NCI-H2171 treated with DMSO at 0.1 percent for 48 hours (cell line): Measurements from ENCODE around the gene MID1.
A peak's percentile ranks its signal among the peaks of the same experiment; 100 is the strongest.
"Not testable (repeated sequence)": the region's sequence is repeated elsewhere in the genome, so short reads cannot be mapped to it uniquely, and the experiment has no call there.

ENCODE experiments used
- DNase-seq: peaks from one replicate; lab custom pipeline; 2025; lab: John Stamatoyannopoulos, UW

MID1 gene

DNA sequence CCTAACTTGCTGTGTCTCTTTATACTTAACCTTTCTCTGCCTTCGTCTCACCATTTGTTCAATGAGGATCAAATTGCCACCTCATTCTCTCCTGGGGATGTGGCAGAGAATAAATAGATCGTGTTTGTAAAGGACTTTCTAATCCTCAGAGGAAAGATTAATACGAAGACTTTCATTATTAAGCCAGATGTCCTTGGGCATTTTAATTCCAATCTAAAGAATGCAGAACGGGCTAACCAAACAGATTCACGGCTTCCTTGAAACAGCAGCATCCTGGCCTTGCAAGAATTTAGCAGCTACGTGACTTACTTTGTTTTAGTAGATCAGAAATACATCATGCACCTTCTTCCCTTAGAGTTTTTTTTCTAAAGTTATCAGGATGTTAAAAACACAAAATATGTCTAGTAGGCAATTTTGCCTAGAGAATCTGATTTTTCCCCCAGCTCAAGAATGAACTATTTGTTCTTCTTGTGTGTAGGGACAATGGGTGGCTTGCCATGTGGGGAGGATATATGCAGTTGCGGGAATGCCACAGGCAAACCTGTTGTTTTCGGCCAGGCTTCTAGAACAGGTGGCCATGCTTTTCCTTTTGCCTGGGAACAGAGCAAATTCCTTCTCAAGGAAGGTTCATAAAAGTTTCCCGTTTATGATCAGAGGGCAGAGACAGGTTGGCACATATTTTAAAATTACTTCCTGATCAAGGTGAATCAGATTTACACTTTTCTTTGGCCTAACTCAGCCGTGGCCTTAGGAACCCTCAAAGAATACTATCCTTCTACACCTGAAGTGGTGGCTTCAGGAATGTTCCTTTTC, 3.0 kb downstream of the MID1 start:
- peak; percentile 59 for DNase-seq

DNA sequence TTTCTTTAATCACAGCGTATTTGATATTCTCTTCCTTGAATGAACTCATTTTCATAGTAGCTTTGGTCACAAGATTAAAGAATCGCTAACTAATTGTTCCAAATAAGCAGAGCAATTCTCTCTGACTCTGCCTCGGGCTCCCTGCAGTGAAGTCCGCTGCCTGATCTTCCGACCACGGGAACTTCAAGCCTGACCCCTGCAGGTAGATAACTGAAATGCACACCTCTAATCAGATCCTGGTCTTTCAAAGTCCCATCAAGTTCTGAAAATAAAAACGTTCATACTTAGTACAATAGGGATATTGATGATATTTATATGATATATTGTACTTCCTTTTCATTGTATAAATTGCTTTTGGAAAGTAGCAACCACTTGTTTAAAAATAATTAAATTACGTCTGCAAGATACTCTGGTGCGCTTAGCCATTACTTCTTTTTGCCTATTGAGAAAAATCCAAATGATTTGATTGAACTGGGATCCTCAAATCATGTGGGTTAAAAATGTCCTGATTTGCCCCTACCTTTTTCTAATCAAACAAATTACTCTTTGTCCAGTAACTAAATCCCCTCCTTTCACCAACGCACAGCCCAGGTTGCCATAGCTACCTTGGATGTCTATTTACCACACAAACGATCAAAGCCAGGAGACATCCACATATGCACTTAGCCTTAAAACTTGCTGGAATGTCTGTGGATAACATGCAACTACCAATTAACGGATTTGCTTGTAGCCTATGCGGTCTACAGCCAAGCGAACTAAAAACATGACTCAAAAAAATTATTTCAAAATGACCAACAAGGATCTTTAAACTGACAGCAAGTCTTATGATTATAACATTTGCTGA, 4.2 kb downstream of the MID1 start:
- DNase-seq, result peak; percentile 30

- DNase-seq, result no peak
Measured at GRCh38 chrX:10612215-10612614, 8.2 kb downstream of the MID1 start.

DNA sequence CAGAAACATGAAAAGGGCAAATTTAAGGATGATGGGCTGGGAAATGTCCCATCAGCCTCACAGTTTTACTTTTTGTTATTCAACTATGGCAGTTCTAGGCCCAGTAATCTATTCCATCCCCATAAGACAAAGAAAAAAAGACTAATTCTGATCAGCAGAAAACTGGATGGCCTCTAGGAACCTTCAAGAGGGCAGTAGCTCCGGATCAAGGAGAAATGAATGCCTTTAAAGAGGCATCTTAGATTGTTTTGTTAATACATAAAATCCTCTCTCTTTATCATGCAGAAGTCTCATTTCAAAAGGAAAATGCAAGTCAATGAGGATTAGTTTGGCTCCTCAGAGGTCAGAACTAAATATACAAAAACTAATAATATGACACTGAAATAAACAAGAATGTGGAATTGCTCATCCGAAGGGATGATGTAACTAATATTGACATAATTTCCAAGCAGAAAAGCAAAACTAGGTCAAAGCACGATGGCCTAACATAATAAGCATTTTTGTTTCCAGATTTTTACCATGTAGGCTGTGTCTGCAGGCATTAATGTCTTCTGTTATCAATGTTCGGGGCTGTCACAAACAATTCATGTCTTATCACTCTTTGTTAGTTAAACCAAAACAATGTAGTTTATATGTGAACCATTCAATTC, 8.8 kb downstream of the MID1 start:
- DNase-seq, result no peak

GRCh38 chrX:10608099-10608498, 12.3 kb downstream of the MID1 start:
- no peak for DNase-seq

GRCh38 chrX:10607233-10607632, 13.2 kb downstream of the MID1 start:
- DNase-seq, result no peak

- no peak for DNase-seq
Measured at GRCh38 chrX:10603612-10604011, 16.8 kb downstream of the MID1 start.

- DNase-seq, result peak; percentile 83
Measured at GRCh38 chrX:10602646-10603045, 17.7 kb downstream of the MID1 start.

DNA sequence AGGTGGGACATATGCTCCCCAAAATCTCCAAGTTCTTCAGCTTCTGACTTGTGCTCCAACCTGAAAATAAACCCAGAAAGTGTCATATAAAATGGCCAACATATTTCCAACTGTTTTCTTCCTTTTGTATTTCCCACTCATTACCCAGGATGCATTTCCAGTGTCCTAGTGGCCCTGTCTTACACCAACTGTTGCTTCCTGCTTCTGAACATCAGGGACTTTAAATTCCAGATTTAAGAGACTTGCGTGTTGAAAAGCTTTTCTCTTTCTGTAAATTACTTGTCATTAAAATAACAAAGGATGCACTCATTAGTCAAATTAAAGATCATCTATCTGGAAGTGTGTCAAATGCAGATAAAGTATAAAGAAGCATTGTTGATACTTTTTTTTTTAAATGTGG, 19.9 kb downstream of the MID1 start:
- no peak for DNase-seq

DNA sequence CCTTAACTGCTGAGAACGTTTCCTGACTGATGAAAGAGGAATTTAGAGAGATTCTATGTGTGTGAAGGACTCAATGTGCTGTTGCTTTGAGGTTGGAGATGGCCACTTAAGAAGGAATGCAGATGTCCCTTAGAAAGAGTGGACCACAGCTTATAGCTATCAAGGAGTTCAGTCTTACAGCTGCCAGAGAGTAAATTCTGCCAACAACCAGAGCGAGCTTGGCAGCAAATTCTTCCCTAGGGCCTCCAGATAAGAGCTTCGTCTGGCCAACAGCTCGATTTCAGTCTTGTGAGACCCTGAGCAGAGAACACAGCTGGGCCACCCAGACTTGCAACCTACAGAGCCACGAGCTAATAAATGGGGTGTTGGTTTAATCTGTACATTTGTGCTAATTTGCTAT, 21.8 kb downstream of the MID1 start:
- DNase-seq, result peak; percentile 39

DNA sequence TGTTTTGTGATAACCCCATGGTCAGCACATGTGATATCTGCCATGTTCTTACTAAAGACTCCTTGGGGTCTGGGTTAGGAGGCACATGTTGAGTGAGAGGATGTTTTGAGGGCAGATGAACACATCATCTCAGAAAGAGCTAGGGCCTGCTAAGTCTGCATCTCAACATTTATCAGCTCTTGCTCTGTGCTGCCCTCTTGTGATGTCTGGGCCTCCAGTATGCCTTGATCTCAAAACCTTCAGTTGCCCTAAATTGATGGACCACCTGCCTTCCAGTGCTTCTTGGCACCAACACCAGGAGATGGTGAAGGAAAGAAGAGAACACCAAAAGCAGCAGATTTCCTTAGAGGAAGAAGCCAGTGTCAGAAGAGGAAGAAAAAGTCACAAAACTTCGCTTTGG, 22.5 kb downstream of the MID1 start:
- DNase-seq, result no peak

DNA sequence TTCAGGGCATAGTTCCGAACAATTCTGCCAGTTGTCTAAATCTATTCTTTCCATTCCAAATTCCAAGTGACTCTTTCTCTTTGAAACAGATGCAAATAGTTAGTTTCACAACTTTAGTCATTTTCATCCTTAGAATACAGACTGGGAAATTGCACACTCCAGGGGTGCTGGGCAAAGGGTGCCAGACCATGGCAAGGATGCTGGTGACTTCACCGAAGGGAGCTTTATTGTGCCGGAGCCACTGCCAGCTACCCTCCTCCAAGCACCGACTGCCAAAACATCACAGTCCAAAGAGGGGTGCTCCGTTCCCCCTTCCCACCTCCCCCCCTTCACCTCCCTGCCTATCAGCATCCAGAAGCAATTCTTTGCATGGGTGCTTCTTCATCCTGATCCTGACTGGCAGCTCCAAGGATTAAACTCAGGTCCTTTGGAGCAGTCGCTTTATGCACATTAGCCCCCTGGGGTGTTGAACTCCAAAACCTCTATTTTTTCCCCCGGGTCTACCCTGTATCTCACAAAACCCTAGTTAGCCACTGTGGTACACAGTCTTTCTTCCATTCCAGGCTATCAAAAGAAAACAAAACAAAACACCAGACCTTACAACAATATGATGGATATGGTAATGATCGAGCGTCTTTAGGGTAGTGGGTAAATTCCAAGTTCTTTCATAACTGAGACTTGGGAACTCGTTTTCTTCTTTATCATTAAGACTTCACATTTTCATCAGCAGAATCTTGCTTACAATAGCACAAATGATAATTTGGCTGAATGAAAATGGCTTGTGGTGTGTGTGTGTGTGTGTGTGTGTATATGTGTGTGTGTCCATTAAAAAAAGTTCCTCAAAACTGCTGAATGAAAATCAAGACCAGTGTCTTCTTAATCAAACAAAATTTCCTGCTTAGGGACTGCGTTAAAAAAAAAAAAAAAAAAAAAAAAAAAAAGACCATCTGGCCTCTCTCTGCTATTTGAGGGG, 28.7 kb downstream of the MID1 start:
- DNase-seq, result peak; percentile 73

DNA sequence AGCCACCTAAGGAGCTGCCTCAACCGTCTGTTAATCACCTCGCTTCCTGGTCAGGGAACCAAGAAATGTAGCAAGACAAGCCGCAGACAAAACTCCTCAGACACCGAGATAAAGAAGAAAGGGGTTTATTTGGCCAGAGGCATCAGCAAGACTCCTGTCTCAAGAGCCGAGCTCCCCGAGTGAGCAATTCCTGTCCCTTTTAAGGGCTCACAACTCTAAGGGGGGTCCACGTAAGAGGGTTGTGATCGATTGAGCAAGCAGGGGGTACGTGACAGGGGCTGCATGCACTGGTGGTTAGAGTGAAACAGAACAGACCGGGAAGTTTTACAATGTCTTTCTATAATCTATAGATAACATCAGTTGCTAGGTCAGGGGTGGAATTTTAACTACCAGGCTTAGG, 30.6 kb downstream of the MID1 start:
- not testable (repeated sequence) for DNase-seq

DNA sequence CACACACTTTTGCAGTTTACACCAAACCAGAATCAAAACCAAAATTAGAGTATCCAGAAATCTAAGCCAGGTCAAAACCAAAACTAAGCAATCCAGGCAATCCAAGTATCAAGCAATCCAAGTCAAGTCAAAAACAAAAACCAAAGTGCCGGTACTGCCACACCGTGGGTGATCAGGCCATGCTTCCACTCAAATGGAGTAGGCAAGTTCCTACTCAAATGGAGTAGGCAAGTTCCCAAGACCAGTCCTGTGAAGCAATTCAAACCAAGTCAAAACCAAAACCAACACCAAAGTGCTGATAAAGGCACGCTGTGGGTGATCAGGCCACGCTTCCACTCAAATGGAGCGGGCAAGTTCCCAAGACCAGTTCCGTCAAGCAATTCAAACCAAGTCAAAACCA, 31.3 kb downstream of the MID1 start:
- DNase-seq, result no peak

- not testable (repeated sequence) for DNase-seq
Measured at GRCh38 chrX:10584882-10585281, 35.5 kb downstream of the MID1 start.

DNA sequence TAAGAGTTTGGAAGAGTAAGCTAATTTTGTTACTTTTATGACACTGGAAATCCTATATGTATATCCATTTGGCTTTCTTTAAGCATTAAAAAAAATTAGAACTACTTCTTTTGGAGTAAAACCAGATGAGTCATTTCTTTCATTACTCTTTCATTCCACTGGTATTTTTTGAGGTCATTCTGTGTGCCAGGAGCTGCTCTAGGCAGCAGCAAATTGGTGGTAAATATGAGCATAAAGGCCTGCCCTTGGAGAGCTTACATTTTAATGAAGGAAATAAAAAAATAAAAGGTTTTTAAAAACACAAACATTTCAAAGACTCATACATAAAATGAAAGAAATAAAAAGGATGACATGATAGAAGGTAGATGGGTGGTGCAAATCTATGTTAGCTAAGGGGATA, 37.4 kb downstream of the MID1 start:
- DNase-seq, result no peak

DNA sequence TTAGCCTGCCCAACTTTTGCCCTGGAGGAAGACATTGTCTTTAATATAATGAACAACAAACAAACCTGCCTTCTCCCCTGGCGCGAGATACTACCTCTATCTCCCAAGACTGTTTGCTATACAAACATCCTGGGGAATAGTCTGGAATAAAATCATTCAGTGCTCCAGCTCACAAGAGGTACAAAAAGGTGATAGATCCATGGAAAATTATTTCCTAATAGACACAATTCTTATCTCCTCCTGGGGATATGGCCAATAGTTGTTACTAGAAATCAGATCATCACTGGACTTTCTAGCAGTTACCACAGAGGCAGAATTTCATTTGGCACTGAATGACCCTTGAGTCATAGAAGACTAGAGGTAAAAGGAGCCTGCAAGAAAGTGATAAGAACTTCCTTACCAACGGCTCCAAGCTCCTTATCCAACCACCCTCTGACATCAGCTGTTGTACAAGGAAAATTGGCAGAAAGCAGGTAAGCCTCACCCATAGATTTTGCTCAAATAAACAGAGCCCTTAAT, 38.1 kb downstream of the MID1 start:
- no peak for DNase-seq

- DNase-seq, result no peak
Measured at GRCh38 chrX:10579112-10580011, 41.0 kb downstream of the MID1 start.

- no peak for DNase-seq
Measured at GRCh38 chrX:10578527-10578926, 41.9 kb downstream of the MID1 start.

GRCh38 chrX:10577853-10578252, 42.5 kb downstream of the MID1 start:
- DNase-seq, result no peak
